Raji (cell line): ENCODE data around the gene RTL1.

Source experiments
- POLR2A ChIP-seq: IDR thresholded peaks from 2 replicates; pipeline ENCODE4 v1.6.1; 2011; ENCODE audit warnings: low read depth, low read length, control low read depth; ENCODE audit not compliant: insufficient read depth

RTL1 gene

GRCh38 chr14:100840286-100841065 lies 63.0 kb downstream of the RTL1 start:
- TF ChIP-seq POLR2A, result no peak

GRCh38 chr14:100839681-100840111 lies 63.8 kb downstream of the RTL1 start:
- TF ChIP-seq POLR2A, result no peak

- no peak for TF ChIP-seq POLR2A
These were observed 64.3 kb downstream of the RTL1 start for GRCh38 chr14:100839315-100839585.

GRCh38 chr14:100838493-100839314 lies 64.8 kb downstream of the RTL1 start:
- no peak for TF ChIP-seq POLR2A

- TF ChIP-seq POLR2A, result no peak
These were observed 65.6 kb downstream of the RTL1 start for GRCh38 chr14:100837805-100838350.

GRCh38 chr14:100836941-100837804 lies 66.3 kb downstream of the RTL1 start:
- TF ChIP-seq POLR2A, result no peak

- no peak for TF ChIP-seq POLR2A
These were observed 67.2 kb downstream of the RTL1 start for GRCh38 chr14:100836311-100836805.

- no peak for TF ChIP-seq POLR2A
These were observed 67.8 kb downstream of the RTL1 start for GRCh38 chr14:100835548-100836310.

GRCh38 chr14:100834794-100835547 lies 68.6 kb downstream of the RTL1 start:
- TF ChIP-seq POLR2A, result no peak

GRCh38 chr14:100834082-100834793 lies 69.3 kb downstream of the RTL1 start:
- TF ChIP-seq POLR2A, result no peak

GRCh38 chr14:100832311-100832960 lies 71.1 kb downstream of the RTL1 start:
- no peak for TF ChIP-seq POLR2A

- no peak for TF ChIP-seq POLR2A
These were observed 72.8 kb downstream of the RTL1 start for GRCh38 chr14:100830681-100831080.
